WTC11 (cell line): ENCODE results near the gene CAMKK2. TPM values are rescaled to one million over a fixed set of nuclear protein-coding genes. Genes with fewer than 3 reads are reported as not detected.

Experiments
- ATAC-seq: fragments of 200-7000 bp; cut with Tn5 transposase; 2 replicates; pipeline ENCODE4 v1.10.0; 2021; ENCODE audit warnings: mild to moderate bottlenecking, moderate library complexity
- CTCF ChIA-PET: fragments of 300-600 bp; sonication (Branson Sonifier 250); formaldehyde crosslinking; loops from one replicate; lab custom pipeline; 2021; ENCODE audit warnings: antibody characterized with exemption; lab: Charles Lee
- POLR2A ChIA-PET: fragments of 350-600 bp; sonication (Branson Sonifier 250); formaldehyde crosslinking; loops from one replicate; lab custom pipeline; 2021; ENCODE audit warnings: antibody characterized with exemption; lab: Charles Lee
- DNase-seq: peaks from one replicate; pipeline ENCODE4 v3.0.0; 2021; ENCODE audit warnings: low spot score
- H3K27ac Mint-ChIP-seq: 2 replicates; pipeline ENCODE4 v1.8.0; 2021; ENCODE audit warnings: mixed read lengths
- H3K27me3 Mint-ChIP-seq: 2 replicates; pipeline ENCODE4 v1.8.0; 2021; ENCODE audit warnings: low read depth, mild to moderate bottlenecking, moderate library complexity, mixed read lengths
- H3K36me3 Mint-ChIP-seq: 2 replicates; pipeline ENCODE4 v1.8.0; 2021; ENCODE audit warnings: mixed read lengths
- H3K4me1 Mint-ChIP-seq: 2 replicates; pipeline ENCODE4 v1.8.0; 2022; ENCODE audit warnings: mixed read lengths
- H3K4me3 Mint-ChIP-seq: 2 replicates; pipeline ENCODE4 v1.8.0; 2021; ENCODE audit warnings: mild to moderate bottlenecking, moderate library complexity, mixed read lengths
- H3K9me3 Mint-ChIP-seq: 2 replicates; pipeline ENCODE4 v1.8.0; 2021; ENCODE audit warnings: mixed read lengths
- CREB1 ChIP-seq: sonication (generic); formaldehyde crosslinking; IDR thresholded peaks from 2 replicates; pipeline ENCODE4 v1.8.0; 2023; ENCODE audit warnings: mild to moderate bottlenecking, missing genetic modification reagents
- CREM ChIP-seq: sonication (generic); formaldehyde crosslinking; IDR thresholded peaks from 2 replicates; pipeline ENCODE4 v1.8.1; 2022; ENCODE audit warnings: mild to moderate bottlenecking, missing genetic modification reagents, moderate library complexity
- ELF4 ChIP-seq: sonication (generic); formaldehyde crosslinking; IDR thresholded peaks from 2 replicates; pipeline ENCODE4 v1.8.1; 2022; ENCODE audit warnings: low read depth, mild to moderate bottlenecking, moderate library complexity, missing genetic modification reagents
- GABPB1 ChIP-seq: sonication (generic); formaldehyde crosslinking; IDR thresholded peaks from 2 replicates; pipeline ENCODE4 v1.8.1; 2023; ENCODE audit warnings: mild to moderate bottlenecking, missing genetic modification reagents
- NFATC4 ChIP-seq: fragments of 250-450 bp; sonication (Bioruptor Pico); IDR thresholded peaks from 2 replicates; pipeline ENCODE4 v1.9.0; 2021; ENCODE audit warnings: mild to moderate bottlenecking
- NFE2L1 ChIP-seq: sonication (generic); formaldehyde crosslinking; IDR thresholded peaks from 2 replicates; pipeline ENCODE4 v1.8.1; 2023; ENCODE audit warnings: missing genetic modification reagents
- OVOL2 ChIP-seq: fragments of 250-450 bp; sonication (Bioruptor Pico); IDR thresholded peaks from 2 replicates; pipeline ENCODE4 v1.9.0; 2021; ENCODE audit warnings: mild to moderate bottlenecking, borderline replicate concordance
- SOX15 ChIP-seq: fragments of 250-450 bp; sonication (Bioruptor Pico); IDR thresholded peaks from 2 replicates; pipeline ENCODE4 v1.9.0; 2021; ENCODE audit warnings: mild to moderate bottlenecking
- ZNF121 ChIP-seq: sonication (generic); formaldehyde crosslinking; IDR thresholded peaks from 2 replicates; pipeline ENCODE4 v1.8.0; 2023; ENCODE audit warnings: missing genetic modification reagents
- ZNF263 ChIP-seq: sonication (generic); formaldehyde crosslinking; IDR thresholded peaks from 2 replicates; pipeline ENCODE4 v1.8.1; 2022; ENCODE audit warnings: low read depth, mild to moderate bottlenecking, moderate library complexity, missing genetic modification reagents
- ZNF423 ChIP-seq: fragments of 250-450 bp; sonication (Bioruptor Pico); IDR thresholded peaks from 2 replicates; pipeline ENCODE4 v2.1.2; 2022; ENCODE audit warnings: mild to moderate bottlenecking, moderate library complexity
- total RNA-seq: library from RNA; stranded (reverse); gene quantifications from 3 replicates; pipeline ENCODE4 v1.2.3, GENCODE V29; 2021
- TF ChIP-seq, protein P1 (sequence below): sonication (generic); formaldehyde crosslinking; IDR thresholded peaks from 2 replicates; pipeline ENCODE4 v1.8.1; 2022; ENCODE audit warnings: low read depth, missing genetic modification reagents, borderline replicate concordance
- TF ChIP-seq, protein P2 (sequence below): fragments of 250-450 bp; sonication (Bioruptor Pico); conservative IDR thresholded peaks from 2 replicates; pipeline ENCODE4 v1.9.0; 2021; ENCODE audit warnings: mild to moderate bottlenecking
- TF ChIP-seq, protein P3 (sequence below): sonication (generic); formaldehyde crosslinking; IDR thresholded peaks from 2 replicates; pipeline ENCODE4 v1.8.1; 2023; ENCODE audit warnings: mild to moderate bottlenecking, moderate library complexity, missing genetic modification reagents

CAMKK2 gene
- total RNA-seq, 1 experiment from 2014 or later, result 36.5 TPM

- H3K4me1 Mint-ChIP-seq, result no peaks in the 10 kb centered on the region
- H3K27me3 Mint-ChIP-seq, result no peaks in the 10 kb centered on the region
- no peak for ATAC-seq
These were observed 31.5 kb downstream of the CAMKK2 start for GRCh38 chr12:121264951-121265515.

DNA sequence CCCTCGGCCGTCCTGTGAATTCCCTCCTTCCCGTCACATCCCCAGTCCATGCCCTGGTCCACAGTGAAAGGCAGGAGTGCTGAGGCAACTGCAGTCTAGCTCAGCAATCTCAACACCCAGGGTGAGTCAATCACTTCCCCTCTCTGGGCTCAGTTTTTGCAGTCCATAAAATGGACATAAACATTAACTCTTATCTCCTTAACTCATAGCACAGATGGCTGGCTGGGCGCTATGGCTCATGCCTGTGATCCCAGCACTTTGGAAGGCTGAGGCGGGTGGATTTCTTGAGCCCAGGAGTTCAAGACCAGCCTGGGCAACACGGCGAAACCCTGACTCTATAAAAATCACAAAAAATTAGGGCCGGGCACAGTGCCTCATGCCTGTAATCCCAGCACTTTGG is 32.4 kb downstream of the CAMKK2 start:
- H3K27ac Mint-ChIP-seq, result no peak overlapping the region
- peaks cover 27% of the 10 kb centered on the region for H3K36me3 Mint-ChIP-seq
- DNase-seq (no peak), ATAC-seq (no peak)
- no peak for TF ChIP-seq GABPB1 (CRISPR knock-in tag)
- no peaks in the 10 kb centered on the region for H3K27me3 Mint-ChIP-seq
- H3K4me3 Mint-ChIP-seq, result no peak overlapping the region
- H3K4me1 Mint-ChIP-seq, result no peaks in the 10 kb centered on the region
- no peaks in the 10 kb centered on the region for H3K9me3 Mint-ChIP-seq
- ChIA-PET CTCF (no interaction called here), POLR2A (no interaction called here)

More at GRCh38 chr12:121264951-121265515, 31.5 kb downstream of the CAMKK2 start:
- no peak overlapping the region for H3K4me3 Mint-ChIP-seq
- DNase-seq, result no peak
- POLR2A ChIA-PET, result no interaction called here
- TF ChIP-seq ZNF263 (CRISPR knock-in tag) (no peak), CREM (CRISPR knock-in tag) (no peak), CREB1 (CRISPR knock-in tag) (no peak), NFE2L1 (no peak), ZNF423 (no peak), NFATC4 (no peak), OVOL2 (CRISPR knock-in tag) (no peak)
- TF ChIP-seq, protein P1, sequence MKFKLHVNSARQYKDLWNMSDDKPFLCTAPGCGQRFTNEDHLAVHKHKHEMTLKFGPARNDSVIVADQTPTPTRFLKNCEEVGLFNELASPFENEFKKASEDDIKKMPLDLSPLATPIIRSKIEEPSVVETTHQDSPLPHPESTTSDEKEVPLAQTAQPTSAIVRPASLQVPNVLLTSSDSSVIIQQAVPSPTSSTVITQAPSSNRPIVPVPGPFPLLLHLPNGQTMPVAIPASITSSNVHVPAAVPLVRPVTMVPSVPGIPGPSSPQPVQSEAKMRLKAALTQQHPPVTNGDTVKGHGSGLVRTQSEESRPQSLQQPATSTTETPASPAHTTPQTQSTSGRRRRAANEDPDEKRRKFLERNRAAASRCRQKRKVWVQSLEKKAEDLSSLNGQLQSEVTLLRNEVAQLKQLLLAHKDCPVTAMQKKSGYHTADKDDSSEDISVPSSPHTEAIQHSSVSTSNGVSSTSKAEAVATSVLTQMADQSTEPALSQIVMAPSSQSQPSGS (CRISPR knock-in tag), result no peak
- TF ChIP-seq, protein P2, sequence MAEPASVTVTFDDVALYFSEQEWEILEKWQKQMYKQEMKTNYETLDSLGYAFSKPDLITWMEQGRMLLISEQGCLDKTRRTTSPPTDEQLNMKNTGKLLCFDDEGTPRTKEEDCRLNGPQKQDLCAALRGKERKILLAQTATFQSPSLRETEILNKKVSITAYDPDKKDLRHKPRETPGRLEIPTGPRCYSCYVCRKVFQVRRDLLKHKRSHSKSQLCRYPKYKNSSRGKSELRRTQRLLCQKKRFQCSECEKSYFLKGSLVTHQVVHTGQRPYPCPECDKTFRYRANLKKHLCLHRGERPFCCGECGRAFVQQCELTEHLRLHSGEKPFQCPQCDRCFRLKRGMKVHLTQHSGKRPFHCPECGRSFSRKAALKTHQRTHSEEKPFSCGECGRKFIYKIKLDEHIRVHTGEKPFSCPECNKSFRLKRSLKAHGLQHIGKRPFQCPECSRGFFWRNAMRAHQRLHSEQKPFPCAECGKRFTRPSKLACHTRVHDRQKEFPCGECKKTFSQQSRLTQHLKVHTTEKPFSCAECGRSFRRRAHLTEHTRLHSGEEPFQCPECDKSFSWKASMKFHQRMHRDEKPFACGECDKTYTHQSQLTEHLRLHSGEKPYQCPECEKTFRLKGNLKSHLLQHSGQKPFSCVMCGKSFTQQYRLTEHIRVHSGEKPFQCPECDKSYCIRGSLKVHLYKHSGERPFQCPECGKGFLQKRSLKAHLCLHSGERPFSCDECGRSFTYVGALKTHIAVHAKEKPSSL (CRISPR knock-in tag), result no peak
- TF ChIP-seq, protein P3, sequence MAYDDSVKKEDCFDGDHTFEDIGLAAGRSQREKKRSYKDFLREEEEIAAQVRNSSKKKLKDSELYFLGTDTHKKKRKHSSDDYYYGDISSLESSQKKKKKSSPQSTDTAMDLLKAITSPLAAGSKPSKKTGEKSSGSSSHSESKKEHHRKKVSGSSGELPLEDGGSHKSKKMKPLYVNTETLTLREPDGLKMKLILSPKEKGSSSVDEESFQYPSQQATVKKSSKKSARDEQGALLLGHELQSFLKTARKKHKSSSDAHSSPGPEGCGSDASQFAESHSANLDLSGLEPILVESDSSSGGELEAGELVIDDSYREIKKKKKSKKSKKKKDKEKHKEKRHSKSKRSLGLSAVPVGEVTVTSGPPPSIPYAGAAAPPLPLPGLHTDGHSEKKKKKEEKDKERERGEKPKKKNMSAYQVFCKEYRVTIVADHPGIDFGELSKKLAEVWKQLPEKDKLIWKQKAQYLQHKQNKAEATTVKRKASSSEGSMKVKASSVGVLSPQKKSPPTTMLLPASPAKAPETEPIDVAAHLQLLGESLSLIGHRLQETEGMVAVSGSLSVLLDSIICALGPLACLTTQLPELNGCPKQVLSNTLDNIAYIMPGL, result no peak
- no peaks in the 10 kb centered on the region for H3K9me3 Mint-ChIP-seq
- H3K36me3 Mint-ChIP-seq, result peaks cover 32% of the 10 kb centered on the region
- CTCF ChIA-PET, result no interaction called here
- peak overlapping the region; percentile 28 for H3K27ac Mint-ChIP-seq

- TF ChIP-seq SOX15 (CRISPR knock-in tag), result no peak
- TF ChIP-seq ELF4 (CRISPR knock-in tag), result no peak
- TF ChIP-seq, protein P1 (CRISPR knock-in tag), result no peak
- TF ChIP-seq GABPB1 (CRISPR knock-in tag), result no peak
- TF ChIP-seq ZNF121 (CRISPR knock-in tag), result no peak
- H3K9me3 Mint-ChIP-seq, result no peaks in the 10 kb centered on the region
- H3K36me3 Mint-ChIP-seq, result peaks cover 28% of the 10 kb centered on the region
- ChIA-PET POLR2A (no interaction called here), CTCF (no interaction called here)
- H3K27ac Mint-ChIP-seq, result no peak overlapping the region
- DNase-seq (no peak), ATAC-seq (no peak)
- H3K4me3 Mint-ChIP-seq, result no peak overlapping the region
- H3K4me1 Mint-ChIP-seq, result no peaks in the 10 kb centered on the region
- no peaks in the 10 kb centered on the region for H3K27me3 Mint-ChIP-seq
These were observed 33.1 kb downstream of the CAMKK2 start for GRCh38 chr12:121263206-121263935.
